CD4-positive, alpha-beta T cell treated with Interleukin-17A for 1 hour (primary cell): ENCODE measurements around the gene SLC6A9.

Source experiments
- DNase-seq: peaks from one replicate; pipeline ENCODE4 v3.0.0-alpha.2; 2020

The SLC6A9 gene

DNA sequence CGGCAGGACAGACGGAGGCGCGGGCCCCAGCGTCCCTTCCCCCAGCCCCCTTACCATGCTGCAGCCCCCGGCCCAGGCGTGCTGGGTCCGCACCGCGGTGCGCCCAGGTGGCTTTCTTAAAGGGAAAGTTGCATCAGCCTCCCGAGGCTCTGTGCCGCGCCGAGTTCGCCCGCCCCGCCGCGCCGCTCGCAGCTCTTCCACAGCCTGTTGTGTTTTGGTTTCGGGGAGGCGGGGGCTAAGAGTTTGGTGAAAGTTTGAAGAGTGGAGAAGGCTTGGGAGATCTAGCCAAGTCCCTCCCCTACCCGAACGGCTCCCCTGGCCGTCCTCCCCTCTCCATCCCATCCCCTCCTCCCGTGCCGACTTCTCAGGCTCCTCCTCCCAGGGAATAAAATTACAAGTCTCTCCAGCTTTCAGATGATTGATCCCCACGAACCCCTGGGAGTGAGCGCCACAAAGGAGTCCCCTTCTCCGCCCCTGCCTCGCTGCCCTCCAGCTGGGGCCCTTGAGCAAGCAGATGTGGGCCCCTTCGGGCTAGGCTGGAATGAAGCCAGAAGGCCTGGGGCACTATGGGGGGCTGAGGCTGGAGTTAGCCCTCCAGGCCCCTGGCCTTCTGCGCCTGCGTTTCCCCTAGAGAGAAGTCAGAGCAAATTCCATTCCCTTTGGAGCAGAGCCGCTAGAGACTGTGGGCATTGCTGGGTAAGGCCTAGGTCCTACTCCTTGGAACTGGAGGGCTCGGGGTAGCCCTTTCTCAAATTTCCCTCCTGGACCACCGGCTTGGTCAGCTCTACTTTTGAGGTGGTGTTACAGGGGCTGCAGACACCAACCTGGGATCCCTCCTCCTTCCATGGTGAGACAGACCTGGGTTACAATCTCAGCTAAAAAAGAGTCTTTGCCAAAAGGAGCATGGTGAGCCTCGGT is at the start of gene SLC6A9:
Gene SLC6A9 (minus strand): TSS at position 211 of the 918 bp plus-strand sequence. CDS start 7,185 bp downstream, outside the sequence.
- no peak for DNase-seq

DNA sequence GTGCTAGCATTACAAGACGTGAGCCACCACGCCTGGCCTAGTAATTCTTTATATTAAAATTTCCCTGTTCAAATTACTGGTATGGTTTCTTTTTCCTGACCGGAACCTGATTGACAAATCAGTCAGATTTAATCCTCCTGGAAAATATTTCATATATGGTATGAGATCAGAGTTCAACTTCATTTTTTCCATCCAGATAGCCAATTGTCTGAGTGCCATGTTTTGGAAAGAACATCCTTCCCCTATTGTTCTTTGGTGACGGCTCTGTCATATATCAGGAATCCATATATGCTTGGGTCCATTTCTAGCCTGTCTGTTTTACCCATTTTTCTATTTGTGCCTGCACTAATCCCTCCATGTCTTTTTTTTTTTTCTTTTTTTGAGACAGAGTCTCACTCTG is 48.3 kb upstream of the SLC6A9 start:
- DNase-seq, result no peak

DNA sequence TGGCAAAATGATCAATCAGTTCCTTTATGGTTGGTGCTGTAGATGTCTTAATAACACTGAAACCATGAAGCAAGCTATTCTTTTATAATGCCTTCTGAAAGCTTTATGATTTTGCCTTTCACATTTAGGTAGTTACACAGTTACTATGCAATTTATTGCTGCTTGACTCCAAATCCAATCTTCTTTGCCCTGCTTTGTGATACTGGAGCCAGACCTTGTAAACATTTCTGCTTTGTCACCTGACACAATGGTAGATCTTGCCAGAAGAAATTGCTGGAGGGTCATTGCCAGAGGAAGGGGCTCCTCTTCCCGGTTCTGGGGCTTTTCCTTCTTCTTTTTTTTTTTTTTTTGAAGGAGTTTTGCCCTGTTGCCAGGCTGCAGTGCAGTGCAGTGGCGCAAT is 46.8 kb upstream of the SLC6A9 start:
- no peak for DNase-seq

DNA sequence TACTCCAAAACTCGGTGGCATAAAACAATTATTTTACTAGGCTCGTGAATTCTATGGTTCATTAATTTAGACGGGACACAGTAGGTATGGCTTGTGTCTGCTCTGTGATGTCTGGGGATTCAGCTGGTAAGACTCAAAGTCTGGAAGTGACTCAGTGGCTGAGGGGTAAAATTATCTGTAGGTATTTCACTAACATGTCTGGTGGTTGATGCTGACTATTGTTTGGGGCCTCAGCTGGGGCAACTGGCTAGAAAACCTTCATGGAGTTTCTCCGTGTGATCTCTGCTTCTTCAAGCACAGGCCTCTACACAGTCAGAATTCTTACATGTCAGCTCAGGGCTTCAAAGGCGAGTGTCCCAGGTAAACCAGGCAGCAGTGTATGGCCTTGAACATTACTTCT is 46.2 kb upstream of the SLC6A9 start:
- no peak for DNase-seq

GRCh38 chr1:44076066-44076465 is 44.8 kb upstream of the SLC6A9 start:
- no peak for DNase-seq

DNA sequence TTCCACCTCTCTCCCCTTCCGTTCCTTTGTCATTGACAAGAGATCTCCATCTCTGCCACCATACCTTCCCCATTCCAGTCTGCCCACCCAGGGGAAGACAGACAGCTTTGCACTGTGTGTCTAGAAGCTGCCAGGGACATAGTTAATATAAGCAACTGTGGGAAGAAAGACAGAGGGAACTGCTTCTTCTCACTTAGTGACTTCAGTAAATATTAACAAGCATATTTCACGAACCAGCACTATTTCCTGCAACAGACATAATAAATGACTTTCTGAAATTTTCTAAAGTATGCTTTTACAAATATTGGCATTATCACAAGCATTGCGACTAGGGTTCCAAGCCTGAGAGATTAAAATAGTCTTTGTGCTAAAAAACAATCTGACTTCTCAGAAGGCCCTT is 43.2 kb upstream of the SLC6A9 start:
- no peak for DNase-seq

- DNase-seq, result no peak
These were observed 42.3 kb upstream of the SLC6A9 start for GRCh38 chr1:44073528-44073927.

- no peak for DNase-seq
These were observed 41.6 kb upstream of the SLC6A9 start for GRCh38 chr1:44072821-44073220.

- no peak for DNase-seq
These were observed 40.9 kb upstream of the SLC6A9 start for GRCh38 chr1:44072204-44072603.

GRCh38 chr1:44071461-44071860 is 40.2 kb upstream of the SLC6A9 start:
- no peak for DNase-seq

GRCh38 chr1:44068442-44068921 is 37.2 kb upstream of the SLC6A9 start:
- no peak for DNase-seq

DNA sequence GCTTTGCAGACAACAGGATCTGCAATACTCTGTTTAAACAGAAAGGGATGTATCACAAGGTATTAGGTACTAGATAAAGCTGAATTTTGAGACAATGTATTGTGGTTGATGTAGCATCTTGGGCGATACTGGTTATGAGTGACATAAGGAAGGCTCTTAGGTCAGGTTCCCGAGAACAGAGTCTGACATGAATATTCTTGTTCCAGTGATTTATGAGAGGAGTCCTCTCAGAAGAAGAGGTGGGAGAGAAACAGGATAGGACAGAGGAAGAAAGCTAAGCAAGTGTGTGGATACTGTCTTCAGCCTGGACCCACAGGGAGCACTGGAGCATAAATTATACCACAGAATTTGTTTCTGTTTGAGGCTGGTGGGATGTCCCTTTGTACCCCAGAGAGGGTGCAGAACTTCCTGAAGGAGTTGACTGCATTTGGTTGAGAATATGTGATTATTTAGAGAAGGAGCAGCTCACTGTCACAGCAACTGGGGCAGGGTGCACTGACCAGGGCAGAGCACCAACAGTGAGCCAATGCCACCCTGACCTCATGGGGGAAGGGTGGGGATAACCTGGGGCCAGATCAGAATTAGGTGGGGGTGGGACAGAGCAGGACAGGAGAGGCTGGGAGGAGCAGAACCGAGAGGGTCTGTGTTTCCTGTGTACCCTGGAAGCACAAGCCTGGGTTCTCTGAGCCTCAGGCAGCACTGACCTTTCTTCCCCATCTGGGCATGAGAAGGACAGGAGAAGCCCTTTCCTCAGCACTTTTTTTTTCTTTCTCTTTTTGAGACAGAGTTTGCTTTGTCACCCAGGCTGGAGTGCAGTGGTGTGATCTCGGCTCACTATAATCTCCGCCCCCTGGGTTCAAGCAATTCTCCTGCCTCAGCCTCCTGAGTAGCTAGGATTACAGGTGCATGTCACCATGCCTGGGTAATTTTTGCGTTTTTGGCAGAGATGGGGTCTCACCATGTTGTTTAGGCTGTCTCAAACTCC is 36.3 kb upstream of the SLC6A9 start:
- no peak for DNase-seq

DNA sequence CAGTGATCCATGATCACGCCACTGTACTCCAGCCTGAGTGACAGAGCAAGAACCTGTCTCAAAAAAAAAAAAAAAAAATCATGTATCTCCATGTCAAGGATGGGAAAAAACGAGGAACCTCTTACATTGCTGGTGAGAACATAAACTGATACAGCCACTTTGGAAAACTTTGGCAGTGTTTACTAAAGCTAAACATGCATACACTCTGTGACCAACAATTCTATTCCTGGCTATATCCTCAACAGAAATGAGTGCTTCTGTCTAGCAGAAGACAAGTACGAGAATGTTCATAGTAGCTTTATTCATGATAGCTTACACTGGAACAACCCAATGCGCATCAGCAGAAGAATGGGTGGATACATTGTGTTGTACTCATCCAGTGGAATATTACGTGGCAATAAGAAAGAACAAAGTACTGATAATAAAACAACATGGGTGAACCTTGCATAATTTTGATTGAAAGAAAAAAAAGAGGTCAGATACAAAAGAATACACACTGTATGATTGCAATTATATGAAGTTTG is 31.5 kb upstream of the SLC6A9 start:
- DNase-seq, result no peak

GRCh38 chr1:44061857-44062256 is 30.6 kb upstream of the SLC6A9 start:
- DNase-seq, result no peak

DNA sequence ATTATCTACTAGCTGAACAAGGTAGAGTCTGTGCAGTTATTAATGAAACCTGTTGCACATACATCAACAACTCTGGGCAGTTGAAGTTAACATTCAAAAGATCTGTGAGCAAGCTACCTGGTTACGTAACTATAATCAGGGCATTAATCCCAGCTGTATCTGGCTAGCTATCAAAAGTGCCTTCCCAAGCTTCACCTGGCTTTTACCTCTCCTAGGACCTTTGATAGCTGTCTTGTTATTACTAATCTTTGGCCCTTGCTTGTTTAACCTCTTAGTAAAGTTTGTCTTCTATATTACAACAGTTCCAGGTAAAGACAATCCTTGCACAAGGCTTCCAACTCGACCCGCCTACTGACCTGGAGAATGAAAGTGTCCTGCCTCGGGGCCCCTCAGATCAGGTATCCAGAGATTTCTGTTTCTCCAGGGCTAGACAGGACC is 29.6 kb upstream of the SLC6A9 start:
- no peak for DNase-seq

- no peak for DNase-seq
These were observed 28.5 kb upstream of the SLC6A9 start for GRCh38 chr1:44059664-44060355.

GRCh38 chr1:44059212-44059611 is 27.9 kb upstream of the SLC6A9 start:
- DNase-seq, result no peak

- no peak for DNase-seq
These were observed 26.0 kb upstream of the SLC6A9 start for GRCh38 chr1:44057293-44057692.

GRCh38 chr1:44053394-44053793 is 22.1 kb upstream of the SLC6A9 start:
- DNase-seq, result no peak

DNA sequence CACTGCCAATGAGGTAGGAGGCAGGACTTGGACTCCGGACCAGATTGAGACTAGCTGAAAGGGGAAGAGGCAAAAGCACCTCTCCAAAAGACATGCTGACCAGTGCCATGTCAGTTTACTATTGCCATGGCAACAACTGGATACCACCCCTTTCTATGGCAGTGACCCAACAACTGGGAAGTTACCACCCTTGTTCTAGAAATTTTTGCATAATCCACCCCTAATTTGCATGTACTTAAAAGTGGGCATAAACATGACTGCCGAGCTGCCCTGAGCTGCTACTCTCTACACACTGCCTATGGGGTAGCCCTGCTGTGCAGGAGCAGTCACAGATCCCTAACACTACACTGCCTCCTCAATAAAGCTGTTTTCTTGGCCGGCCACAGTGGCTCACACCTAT is 19.0 kb upstream of the SLC6A9 start:
- no peak for DNase-seq

DNA sequence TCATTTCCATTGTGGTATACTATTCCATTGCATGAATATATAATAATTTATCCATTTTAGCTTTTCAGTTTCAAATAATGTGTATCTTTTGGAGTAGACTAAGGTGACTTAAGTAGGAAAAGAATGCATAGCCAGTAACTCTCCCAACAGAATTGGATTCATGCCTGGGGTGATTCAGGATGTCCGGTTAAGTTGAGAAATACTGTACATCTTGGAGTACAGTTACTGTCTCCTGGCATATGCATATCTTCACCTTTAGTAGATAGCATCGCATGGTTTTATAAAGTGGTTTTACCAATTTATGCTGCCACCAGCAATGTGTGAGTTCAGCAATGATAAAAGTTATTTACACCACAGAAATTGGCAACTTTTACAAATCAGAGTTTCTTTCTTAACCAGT is 18.6 kb upstream of the SLC6A9 start:
- no peak for DNase-seq

- DNase-seq, result no peak
These were observed 17.4 kb upstream of the SLC6A9 start for GRCh38 chr1:44048532-44049215.
